ENCODE measurements around the gene VWF. TPM values are rescaled to one million over a fixed set of nuclear protein-coding genes. Genes with fewer than 3 reads are reported as not detected.

Gene VWF
- total RNA-seq, 1 donor from 2014 or later: 0.70 TPM

- peak overlapping the region; percentile 40 for H3K4me3 Mint-ChIP-seq
- no peaks in the 10 kb centered on the region for H3K36me3 Mint-ChIP-seq
- peak overlapping the region; percentile 80 for H3K27ac Mint-ChIP-seq
- H3K4me1 Mint-ChIP-seq (ENCODE audit: unreplicated experiment): peaks cover 32% of the 10 kb centered on the region
- H3K27me3 Mint-ChIP-seq: peaks cover 21% of the 10 kb centered on the region
- peak; percentile 94 for TF ChIP-seq CTCF (conservative IDR thresholded peaks at IDR 0.05)
- no peak for DNase-seq (ENCODE audit: extremely low spot score, unreplicated experiment)
- H3K9me3 Mint-ChIP-seq: no peaks in the 10 kb centered on the region
These were observed 61.4 kb downstream of the VWF start for GRCh38 chr12:6062757-6063735.

DNA sequence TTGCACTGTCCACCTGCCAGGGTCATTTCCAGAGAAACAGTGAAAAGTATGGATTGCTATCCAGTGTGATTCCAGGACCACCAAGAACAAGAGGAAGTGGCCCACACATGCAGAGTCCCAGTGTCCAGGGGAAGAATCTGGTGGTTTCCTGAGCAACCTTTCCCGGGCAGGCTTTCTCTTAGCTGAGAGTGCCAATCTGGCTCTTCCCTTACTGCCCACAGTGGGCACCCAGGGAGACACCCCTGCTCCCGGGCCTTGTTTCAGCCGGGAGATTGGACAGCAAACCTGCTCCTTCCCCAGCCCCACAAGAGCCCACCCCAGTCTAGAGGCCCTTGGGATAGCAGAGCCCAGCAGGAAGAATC, 62.1 kb downstream of the VWF start:
- Mint-ChIP-seq H3K27me3 (peaks cover 25% of the 10 kb centered on the region), H3K4me1 (ENCODE audit: unreplicated experiment) (peaks cover 29% of the 10 kb centered on the region), H3K27ac (no peak overlapping the region), H3K9me3 (no peaks in the 10 kb centered on the region), H3K36me3 (no peaks in the 10 kb centered on the region), H3K4me3 (no peak overlapping the region)
- TF ChIP-seq CTCF (conservative IDR thresholded peaks at IDR 0.05): no peak
- no peak for DNase-seq (ENCODE audit: extremely low spot score, unreplicated experiment)

GRCh38 chr12:6061660-6062059, 62.8 kb downstream of the VWF start:
- TF ChIP-seq CTCF (conservative IDR thresholded peaks at IDR 0.05): no peak
- H3K9me3 Mint-ChIP-seq: no peaks in the 10 kb centered on the region
- no peak overlapping the region for H3K4me3 Mint-ChIP-seq
- peaks cover 25% of the 10 kb centered on the region for H3K27me3 Mint-ChIP-seq
- no peak for DNase-seq (ENCODE audit: extremely low spot score, unreplicated experiment)
- peak overlapping the region; percentile 18 for H3K27ac Mint-ChIP-seq
- peaks cover 22% of the 10 kb centered on the region for H3K4me1 Mint-ChIP-seq (ENCODE audit: unreplicated experiment)
- no peaks in the 10 kb centered on the region for H3K36me3 Mint-ChIP-seq

GRCh38 chr12:6059860-6060565, 64.5 kb downstream of the VWF start:
- peak overlapping the region; percentile 60 for H3K27ac Mint-ChIP-seq
- no peaks in the 10 kb centered on the region for H3K9me3 Mint-ChIP-seq
- no peak for DNase-seq (ENCODE audit: extremely low spot score, unreplicated experiment)
- no peak overlapping the region for H3K4me3 Mint-ChIP-seq
- peaks cover 18% of the 10 kb centered on the region for H3K4me1 Mint-ChIP-seq (ENCODE audit: unreplicated experiment)
- no peak for TF ChIP-seq CTCF (conservative IDR thresholded peaks at IDR 0.05)
- peaks cover 3% of the 10 kb centered on the region for H3K36me3 Mint-ChIP-seq
- peaks cover 37% of the 10 kb centered on the region for H3K27me3 Mint-ChIP-seq

GRCh38 chr12:6059221-6059620, 65.2 kb downstream of the VWF start:
- H3K4me1 Mint-ChIP-seq (ENCODE audit: unreplicated experiment): peaks cover 16% of the 10 kb centered on the region
- peaks cover 3% of the 10 kb centered on the region for H3K36me3 Mint-ChIP-seq
- DNase-seq (ENCODE audit: extremely low spot score, unreplicated experiment): no peak
- no peaks in the 10 kb centered on the region for H3K9me3 Mint-ChIP-seq
- TF ChIP-seq CTCF (conservative IDR thresholded peaks at IDR 0.05): no peak
- no peak overlapping the region for H3K27ac Mint-ChIP-seq
- H3K4me3 Mint-ChIP-seq: no peak overlapping the region
- peaks cover 38% of the 10 kb centered on the region for H3K27me3 Mint-ChIP-seq
